GM23248 (cell line): ENCODE data around the gene MAPT. TPM values are rescaled to one million over a fixed set of nuclear protein-coding genes. Genes with fewer than 3 reads are reported as not detected.

Source experiments
- DNase-seq: peaks from one replicate; pipeline ENCODE4 v3.0.0-alpha.2; 2015
- H2AFZ ChIP-seq: fragments of 200-600 bp; sonication (generic); 2 replicates; pipeline ENCODE4 v1.6.1; 2016; ENCODE audit warnings: antibody characterized with exemption
- H3F3A ChIP-seq: fragments of 200-600 bp; sonication (generic); 2 replicates; pipeline ENCODE4 v1.6.1; 2016; ENCODE audit warnings: mild to moderate bottlenecking, antibody characterized with exemption, mixed run types; ENCODE audit not compliant: insufficient read depth
- H3K27ac ChIP-seq: fragments of 200-600 bp; sonication (generic); 2 replicates; pipeline ENCODE4 v1.5.1; 2016; ENCODE audit warnings: mild to moderate bottlenecking
- H3K27me3 ChIP-seq: fragments of 200-600 bp; sonication (generic); replicated peaks from 2 replicates; pipeline ENCODE4 v1.6.1; 2016; ENCODE audit warnings: mild to moderate bottlenecking; ENCODE audit not compliant: insufficient read depth
- H3K36me3 ChIP-seq: fragments of 200-600 bp; sonication (generic); 2 replicates; pipeline ENCODE4 v1.6.1; 2016; ENCODE audit warnings: low read depth, mild to moderate bottlenecking
- H3K4me1 ChIP-seq: fragments of 200-600 bp; sonication (generic); 2 replicates; pipeline ENCODE4 v1.6.1; 2016; ENCODE audit warnings: mild to moderate bottlenecking; ENCODE audit not compliant: insufficient read depth
- H3K4me2 ChIP-seq: fragments of 200-600 bp; sonication (generic); one replicate; pipeline ENCODE4 v1.6.1; 2016; ENCODE audit warnings: mild to moderate bottlenecking; ENCODE audit not compliant: unreplicated experiment
- H3K4me3 ChIP-seq: fragments of 200-600 bp; sonication (generic); 2 replicates; pipeline ENCODE4 v1.5.1; 2016; ENCODE audit warnings: mild to moderate bottlenecking
- H3K79me2 ChIP-seq: fragments of 200-600 bp; sonication (generic); 2 replicates; pipeline ENCODE4 v1.6.1; 2016; ENCODE audit warnings: mild to moderate bottlenecking; ENCODE audit not compliant: insufficient read depth
- H3K9ac ChIP-seq: fragments of 200-600 bp; sonication (generic); 2 replicates; pipeline ENCODE4 v1.6.1; 2016; ENCODE audit warnings: mild to moderate bottlenecking
- H3K9me2 ChIP-seq: fragments of 200-600 bp; sonication (generic); 2 replicates; pipeline ENCODE4 v1.6.1; 2016; ENCODE audit warnings: mixed run types, mild to moderate bottlenecking, moderate library complexity; ENCODE audit not compliant: insufficient read depth
- H3K9me3 ChIP-seq: fragments of 200-600 bp; sonication (generic); one replicate; pipeline ENCODE4 v1.6.1; 2017; ENCODE audit warnings: low read depth
- H4K20me1 ChIP-seq: fragments of 200-600 bp; sonication (generic); 2 replicates; pipeline ENCODE4 v1.6.0; 2016; ENCODE audit not compliant: insufficient read depth
- EZH2 ChIP-seq: fragments of 200-600 bp; sonication (generic); IDR thresholded peaks from 2 replicates; pipeline ENCODE4 v1.6.1; 2018; ENCODE audit warnings: antibody characterized with exemption, mild to moderate bottlenecking; ENCODE audit not compliant: insufficient read depth, poor library complexity, severe bottlenecking
- EZH2phosphoT487 ChIP-seq: fragments of 200-600 bp; sonication (generic); IDR thresholded peaks from 2 replicates; pipeline ENCODE4 v1.6.1; 2018; ENCODE audit warnings: antibody characterized with exemption, moderate library complexity, mild to moderate bottlenecking, low read depth; ENCODE audit not compliant: insufficient read depth
- WGBS, 2 experiments: methylation state at CpG; one replicate each; pipeline ENCODE4 v1.1.6; 2015 to 2017; ENCODE audit warnings: low lambda C conversion rate in 2 of 2, low coverage in 1 of 2; ENCODE audit errors: missing lambda C conversion rate in 2 of 2; 5-methylcytosine and 5-hydroxymethylcytosine counted together
- in situ Hi-C: fragments of 300-500 bp; cut with MboI; formaldehyde crosslinking; loops from 2 replicates; pipeline ENCODE4 v1.15.0; 2020
- polyA plus RNA-seq: library from polyadenylated mRNA; unstranded; fragments of >200 nt; fragmentation: Nextera tagmentation; extraction: Ambion mirVana; gene quantifications from 2 replicates; pipeline ENCODE4 v1.2.1, GENCODE V29; 2016
- total RNA-seq: library from RNA; depleted of rRNA; stranded (reverse); fragments of >200 nt; shearing (Covaris generic); gene quantifications from 2 replicates; pipeline ENCODE4 v1.2.3, GENCODE V29; 2014

The MAPT gene
- total and polyA plus RNA-seq, 2 experiments from 2014 or later = 0.06 TPM; not detected in 1

GRCh38 chr17:45939395-45939794 lies 45.0 kb downstream of the MAPT start:
- Histone ChIP-seq H3F3A (no peaks in the 10 kb centered on the region), H2AFZ (no peak overlapping the region), H3K4me3 (no peak overlapping the region), H4K20me1 (no peaks in the 10 kb centered on the region), H3K4me1 (no peaks in the 10 kb centered on the region), H3K9me3 (no peaks in the 10 kb centered on the region), H3K27ac (no peak overlapping the region), H3K9me2 (no peaks in the 10 kb centered on the region), H3K4me2 (no peak overlapping the region), H3K27me3 (peaks cover 47% of the 10 kb centered on the region), H3K36me3 (no peaks in the 10 kb centered on the region), H3K9ac (no peak overlapping the region), H3K79me2 (no peaks in the 10 kb centered on the region)
- in situ Hi-C loops = no loop called here
- 56 to 66% methylated on average over 5 of the region's 5 CpGs for WGBS, 2 experiments
- TF ChIP-seq EZH2 (no peak), EZH2phosphoT487 (no peak)
- no peak for DNase-seq

DNA sequence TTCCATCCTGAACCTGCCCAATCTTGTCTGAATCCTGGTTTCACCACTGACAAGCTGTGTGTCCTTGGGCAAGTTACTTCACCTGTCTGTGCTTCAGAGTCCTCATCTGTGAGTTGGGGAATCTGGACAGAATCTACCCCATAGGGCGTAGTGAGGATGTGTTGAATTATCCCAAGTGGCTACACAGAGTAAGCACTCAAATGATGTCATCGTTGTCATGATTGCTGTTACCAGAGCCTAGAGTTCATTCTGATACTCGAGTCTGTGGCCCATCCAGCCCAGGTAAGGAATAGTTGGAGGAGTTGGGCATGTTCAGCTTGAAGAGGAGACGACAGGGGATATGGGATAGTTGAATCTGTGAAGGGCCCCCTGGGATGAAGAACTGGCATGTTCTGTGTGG lies 45.9 kb downstream of the MAPT start:
- Histone ChIP-seq H3K9me3 (no peaks in the 10 kb centered on the region), H3K4me1 (no peaks in the 10 kb centered on the region), H3K36me3 (no peaks in the 10 kb centered on the region), H3K27me3 (peaks cover 46% of the 10 kb centered on the region), H3K9me2 (no peaks in the 10 kb centered on the region), H3K79me2 (no peaks in the 10 kb centered on the region), H4K20me1 (no peaks in the 10 kb centered on the region), H3F3A (no peaks in the 10 kb centered on the region), H3K9ac (no peak overlapping the region), H3K4me3 (no peak overlapping the region), H2AFZ (no peak overlapping the region), H3K27ac (no peak overlapping the region), H3K4me2 (no peak overlapping the region)
- DNase-seq = no peak
- TF ChIP-seq EZH2 (no peak), EZH2phosphoT487 (no peak)
- WGBS, 2 experiments = 30 to 32% methylated on average over 4 of the region's 4 CpGs
- in situ Hi-C loops = no loop called here

GRCh38 chr17:45940826-45941225 lies 46.5 kb downstream of the MAPT start:
- Histone ChIP-seq H3K9me2 (no peaks in the 10 kb centered on the region), H3F3A (no peaks in the 10 kb centered on the region), H3K9ac (no peak overlapping the region), H3K27ac (no peak overlapping the region), H3K4me1 (no peaks in the 10 kb centered on the region), H3K79me2 (no peaks in the 10 kb centered on the region), H3K36me3 (no peaks in the 10 kb centered on the region), H3K4me3 (no peak overlapping the region), H3K9me3 (no peaks in the 10 kb centered on the region), H3K4me2 (no peak overlapping the region), H3K27me3 (peaks cover 42% of the 10 kb centered on the region), H4K20me1 (no peaks in the 10 kb centered on the region), H2AFZ (no peak overlapping the region)
- TF ChIP-seq EZH2 (no peak), EZH2phosphoT487 (no peak)
- 4 to 8% methylated on average over 3 of the region's 3 CpGs for WGBS, 2 experiments
- DNase-seq = no peak
- in situ Hi-C loops = no loop called here

DNA sequence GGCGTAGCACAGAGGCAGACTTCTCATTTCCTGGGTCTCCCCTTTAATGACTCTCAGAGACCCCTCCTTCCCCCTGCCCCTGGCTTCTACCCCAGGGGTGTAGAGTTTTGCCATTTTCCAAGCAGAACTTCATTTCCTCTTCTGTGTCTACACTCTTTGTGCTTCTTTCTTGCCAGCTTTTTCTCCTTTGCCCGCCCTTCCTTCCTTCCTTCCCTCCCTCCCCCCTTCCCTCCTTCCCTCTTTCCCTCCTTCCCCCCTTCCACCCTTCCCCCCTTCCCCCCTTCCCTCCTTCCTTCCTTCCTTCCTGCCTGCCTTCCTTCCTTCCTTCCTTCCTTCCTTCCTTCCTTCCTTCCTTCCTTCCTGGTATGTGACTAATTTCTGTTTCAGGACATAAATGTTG lies 47.0 kb downstream of the MAPT start:
- no peak for DNase-seq
- Histone ChIP-seq H3K9me3 (no peaks in the 10 kb centered on the region), H3K4me2 (no peak overlapping the region), H3K9me2 (no peaks in the 10 kb centered on the region), H2AFZ (no peak overlapping the region), H4K20me1 (no peaks in the 10 kb centered on the region), H3F3A (no peaks in the 10 kb centered on the region), H3K4me1 (no peaks in the 10 kb centered on the region), H3K9ac (no peak overlapping the region), H3K36me3 (no peaks in the 10 kb centered on the region), H3K79me2 (no peaks in the 10 kb centered on the region), H3K27me3 (peaks cover 37% of the 10 kb centered on the region), H3K4me3 (no peak overlapping the region), H3K27ac (no peak overlapping the region)
- TF ChIP-seq EZH2 = no peak
- TF ChIP-seq EZH2phosphoT487 = no peak
- in situ Hi-C loops = no loop called here
- 0 to 26% methylated on average over 1 to 2 of the region's 2 CpGs for WGBS, 2 experiments

DNA sequence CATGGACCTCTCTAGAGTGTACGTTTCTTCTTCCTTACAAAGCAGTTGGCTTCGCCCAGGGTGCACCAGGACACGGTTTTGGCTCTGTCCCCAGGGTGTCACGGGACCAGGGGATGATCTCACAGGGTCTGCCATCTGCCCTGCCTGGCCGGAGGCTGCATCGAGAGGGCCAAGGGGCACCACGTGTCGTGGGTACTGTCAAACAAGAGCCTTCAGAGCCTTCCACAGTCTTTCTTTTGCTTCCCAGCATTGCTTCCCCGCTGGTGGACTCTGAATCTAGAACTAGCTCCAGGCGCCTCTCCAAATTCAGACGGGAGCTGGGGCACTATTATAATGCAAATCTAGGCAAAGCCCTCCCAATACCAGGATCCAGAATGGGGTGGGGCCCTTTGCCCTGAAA lies 47.9 kb downstream of the MAPT start:
- Histone ChIP-seq H3K9me2 (no peaks in the 10 kb centered on the region), H3K79me2 (no peaks in the 10 kb centered on the region), H3K9ac (no peak overlapping the region), H3K4me1 (no peaks in the 10 kb centered on the region), H3K36me3 (no peaks in the 10 kb centered on the region), H3K27ac (no peak overlapping the region), H4K20me1 (no peaks in the 10 kb centered on the region), H3K27me3 (peaks cover 35% of the 10 kb centered on the region), H2AFZ (no peak overlapping the region), H3K4me3 (no peak overlapping the region), H3F3A (no peaks in the 10 kb centered on the region), H3K4me2 (no peak overlapping the region), H3K9me3 (no peaks in the 10 kb centered on the region)
- in situ Hi-C loops = no loop called here
- TF ChIP-seq EZH2phosphoT487 = no peak
- no peak for TF ChIP-seq EZH2
- 9 to 10% methylated on average over 11 of the region's 11 CpGs for WGBS, 2 experiments
- peak; percentile 56 for DNase-seq
